CD4-positive, alpha-beta memory T cell (primary cell): ENCODE data around the gene ENTHD1. TPM values are rescaled to one million over a fixed set of nuclear protein-coding genes. Genes with fewer than 3 reads are reported as not detected.

ENCODE experiments used
- CTCF ChIA-PET: fragments of 350-600 bp; sonication (Branson Sonifier 250); formaldehyde crosslinking; loops from one replicate; lab custom pipeline; 2021; ENCODE audit warnings: inconsistent platforms; ENCODE audit not compliant: partially characterized antibody; lab: Charles Lee
- POLR2A ChIA-PET: fragments of 350-600 bp; sonication (Branson Sonifier 250); formaldehyde crosslinking; loops from one replicate; lab custom pipeline; 2021; ENCODE audit not compliant: partially characterized antibody; lab: Charles Lee
- DNase-seq, 5 donors: peaks; one replicate each; pipeline versions ENCODE4 v3.0.0 to v3.0.0-alpha.2; 2020 to 2022; ENCODE audit warnings: mixed read lengths in 1 of 5
- H3K27ac ChIP-seq: one replicate; pipeline ENCODE4 v1.7.0; 2013; ENCODE audit warnings: low read depth, low read length
- H3K27me3 ChIP-seq: 2 replicates; pipeline ENCODE4 v1.7.0; 2013; ENCODE audit warnings: mild to moderate bottlenecking, low read length, moderate library complexity; ENCODE audit not compliant: insufficient read depth
- H3K36me3 ChIP-seq: 2 replicates; pipeline ENCODE4 v1.7.0; 2013; ENCODE audit warnings: mild to moderate bottlenecking, low read length, moderate library complexity; ENCODE audit not compliant: insufficient read depth
- H3K4me1 ChIP-seq: 2 replicates; pipeline ENCODE4 v1.7.0; 2013; ENCODE audit warnings: mild to moderate bottlenecking, low read length, moderate library complexity; ENCODE audit not compliant: insufficient read depth
- H3K4me3 ChIP-seq, 2 donors: one replicate each; pipeline ENCODE4 v1.7.0; 2013; ENCODE audit warnings: low read length in 2 of 2, mild to moderate bottlenecking in 1 of 2
- H3K9me3 ChIP-seq, 2 donors: one replicate each; pipeline ENCODE4 v1.7.0; 2013; ENCODE audit warnings: low read length in 2 of 2, control low read depth in 1 of 2; ENCODE audit not compliant: control insufficient read depth in 1 of 2
- H3K27ac Mint-ChIP-seq, 7 donors: one replicate each; pipeline ENCODE4 v1.8.0; 2020 to 2021; ENCODE audit warnings: mixed read lengths in 7 of 7, mild to moderate bottlenecking in 6 of 7, inconsistent platforms in 3 of 7, moderate library complexity in 3 of 7
- H3K27me3 Mint-ChIP-seq, 2 donors: one replicate each; pipeline ENCODE4 v1.8.0; 2020 to 2021; ENCODE audit warnings: mixed read lengths in 2 of 2
- H3K36me3 Mint-ChIP-seq, 2 donors: one replicate each; pipeline ENCODE4 v1.8.0; 2020 to 2021; ENCODE audit warnings: mixed read lengths in 2 of 2, inconsistent platforms in 1 of 2, mild to moderate bottlenecking in 1 of 2
- H3K4me1 Mint-ChIP-seq, 4 donors: one replicate each; pipeline ENCODE4 v1.8.0; 2020 to 2021; ENCODE audit warnings: mixed read lengths in 4 of 4, mild to moderate bottlenecking in 1 of 4
- H3K4me3 Mint-ChIP-seq, 8 donors: one replicate each; pipeline ENCODE4 v1.8.0; 2020 to 2021; ENCODE audit warnings: mixed read lengths in 8 of 8, mild to moderate bottlenecking in 7 of 8, moderate library complexity in 6 of 8, inconsistent platforms in 3 of 8
- H3K9me3 Mint-ChIP-seq, 8 donors: one replicate each; pipeline ENCODE4 v1.8.0; 2020 to 2021; ENCODE audit warnings: mixed read lengths in 8 of 8, mild to moderate bottlenecking in 5 of 8, inconsistent platforms in 3 of 8, moderate library complexity in 1 of 8
- intact Hi-C: fragments of 100-400 bp; cut with micrococcal nuclease; formaldehyde crosslinking; loops from one replicate; pipeline ENCODE4 v1.15.1; 2023
- polyA plus RNA-seq, 2 donors: library from polyadenylated mRNA; unstranded; fragments of 300-500 nt; fragmentation: Illumina TruSeq; gene quantifications; one replicate each; pipeline ENCODE4 v1.2.3, GENCODE V29; 2021
- total RNA-seq, 2 experiments: library from RNA; stranded (reverse); gene quantifications; one replicate each; pipeline ENCODE4 v1.2.3, GENCODE V29; 2021

Gene ENTHD1
- total and polyA plus RNA-seq, 4 experiments from 2014 or later: 0.10 to 0.47 (median 0.20) TPM

DNA sequence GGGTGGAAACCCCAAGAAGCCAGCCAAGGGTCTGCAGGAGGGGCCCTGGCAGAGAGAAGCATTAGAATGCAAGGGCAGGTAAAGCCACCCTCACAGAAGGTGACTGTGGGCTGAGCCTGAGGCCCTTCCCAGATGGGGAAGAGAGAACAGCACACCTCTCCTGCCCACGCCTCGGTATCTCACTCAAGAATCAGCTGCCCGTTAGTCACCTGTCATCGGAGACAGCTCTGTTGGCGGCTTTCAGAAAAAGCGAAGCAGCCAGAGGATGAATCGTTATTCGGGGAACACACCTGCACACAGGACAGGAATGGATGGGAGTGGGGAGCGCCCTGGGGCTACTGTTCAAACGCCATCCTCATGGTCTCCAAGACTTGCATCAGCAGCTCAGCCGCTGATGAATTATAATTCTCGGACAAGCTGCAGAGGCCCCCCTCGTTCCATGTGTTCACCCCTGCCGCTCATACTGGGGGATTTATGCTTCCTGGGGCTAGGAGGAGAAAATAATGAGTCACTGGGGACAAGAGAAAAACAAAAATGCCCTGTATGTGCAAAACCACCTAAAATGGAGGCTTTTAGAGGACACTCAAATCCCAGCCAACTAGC, 45.0 kb upstream of the ENTHD1 start:
- Histone ChIP-seq H3K36me3 (no peaks in the 10 kb centered on the region), H3K4me1 (peaks cover 100% of the 10 kb centered on the region), H3K4me3 (no peak overlapping the region), H3K27me3 (no peaks in the 10 kb centered on the region), H3K9me3 (no peaks in the 10 kb centered on the region), H3K27ac (peak overlapping the region; percentile 53)
- CTCF ChIA-PET: interaction anchor here (0.6 to 1.7 kb wide), 4 partner anchors 11 to 86 kb away, joined by 3 to 5 read pairs (median 4); no protein-coding TSS in a partner anchor
- DNase-seq: peak in 1 of 5 donors; percentile 65
- intact Hi-C loops: loop anchor here (10.0 kb wide), 1 partner anchor 104 kb away; no protein-coding TSS in a partner anchor
- H3K4me1 Mint-ChIP-seq: peaks cover 79 to 96% (median 89%) of the 10 kb centered on the region in 4 donors
- POLR2A ChIA-PET: interaction anchor here (0.7 to 4.5 kb wide), 10 partner anchors 12 to 278 kb away, joined by 3 to 44 read pairs (median 4); no protein-coding TSS in a partner anchor
- no peaks in the 10 kb centered on the region for H3K9me3 Mint-ChIP-seq
- H3K27ac Mint-ChIP-seq: peak overlapping the region in 6 of 7 donors; percentile 92 to 97 (median 96)
- peak overlapping the region; percentile 66 to 88 (median 78) for H3K4me3 Mint-ChIP-seq
- no peaks in the 10 kb centered on the region for H3K27me3 Mint-ChIP-seq
- peaks cover 0 to 31% of the 10 kb centered on the region in 2 donors for H3K36me3 Mint-ChIP-seq

DNA sequence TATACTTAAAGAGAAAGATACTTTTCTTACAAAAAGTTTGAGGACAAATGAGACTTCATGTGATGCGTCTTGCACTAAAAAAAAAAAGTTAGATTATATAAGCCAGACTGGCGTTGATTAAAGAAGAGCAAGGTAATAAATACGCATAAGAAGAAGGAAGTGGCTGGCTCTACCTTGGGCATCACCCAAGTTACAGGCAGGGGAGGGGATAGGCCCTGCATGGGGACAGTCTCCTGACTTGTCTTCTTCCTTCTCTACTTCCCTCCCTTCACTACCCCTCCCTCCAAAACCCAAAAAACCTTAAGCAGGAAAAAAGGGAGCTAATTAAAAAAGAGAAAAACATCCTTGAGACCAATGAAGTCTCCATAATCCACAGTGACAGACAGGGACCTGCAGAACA, 44.3 kb upstream of the ENTHD1 start:
- Mint-ChIP-seq H3K4me3 (peak overlapping the region; percentile 50 to 88 (median 78)), H3K36me3 (peaks cover 0 to 36% of the 10 kb centered on the region in 2 donors), H3K4me1 (peaks cover 78 to 96% (median 89%) of the 10 kb centered on the region in 4 donors), H3K27me3 (no peaks in the 10 kb centered on the region), H3K9me3 (no peaks in the 10 kb centered on the region), H3K27ac (peak overlapping the region in 6 of 7 donors; percentile 92 to 97 (median 96))
- intact Hi-C loops: loop anchor here (10.0 kb wide), 1 partner anchor 103 kb away; no protein-coding TSS in a partner anchor
- CTCF ChIA-PET: interaction anchor here (0.6 to 1.7 kb wide), 4 partner anchors 8 to 87 kb away, joined by 3 to 4 read pairs (median 3); no protein-coding TSS in a partner anchor
- Histone ChIP-seq H3K9me3 (no peaks in the 10 kb centered on the region), H3K4me1 (peaks cover 100% of the 10 kb centered on the region), H3K36me3 (no peaks in the 10 kb centered on the region), H3K4me3 (no peak overlapping the region), H3K27ac (peak overlapping the region; percentile 53), H3K27me3 (no peaks in the 10 kb centered on the region)
- DNase-seq: peak; percentile 57 to 75 (median 64)
- POLR2A ChIA-PET: interaction anchor here (0.7 to 4.5 kb wide), 12 partner anchors 11 to 278 kb away, joined by 3 to 44 read pairs (median 4); no protein-coding TSS in a partner anchor

GRCh38 chr22:39936523-39937145, 43.1 kb upstream of the ENTHD1 start:
- POLR2A ChIA-PET: interaction anchor here (1.1 to 4.5 kb wide), 8 partner anchors 10 to 275 kb away, joined by 4 to 44 read pairs (median 9); no protein-coding TSS in a partner anchor
- H3K4me1 Mint-ChIP-seq: peaks cover 78 to 87% (median 85%) of the 10 kb centered on the region in 4 donors
- H3K27ac Mint-ChIP-seq: peak overlapping the region in 6 of 7 donors; percentile 92 to 97 (median 96)
- peaks cover 0 to 36% of the 10 kb centered on the region in 2 donors for H3K36me3 Mint-ChIP-seq
- no peaks in the 10 kb centered on the region for H3K9me3 Mint-ChIP-seq
- H3K4me1 ChIP-seq: peaks cover 100% of the 10 kb centered on the region
- intact Hi-C loops: loop anchor here (10.0 kb wide), 1 partner anchor 102 kb away; no protein-coding TSS in a partner anchor
- peak in 1 of 5 donors; percentile 52 for DNase-seq
- H3K27me3 Mint-ChIP-seq: no peaks in the 10 kb centered on the region
- no peaks in the 10 kb centered on the region for H3K36me3 ChIP-seq
- H3K27ac ChIP-seq: peak overlapping the region; percentile 53
- H3K4me3 Mint-ChIP-seq: peak overlapping the region; percentile 62 to 88 (median 78)
- CTCF ChIA-PET: interaction anchor here (0.8 to 1.5 kb wide), 3 partner anchors 9 to 88 kb away, joined by 3 to 9 read pairs (median 3); no protein-coding TSS in a partner anchor
- H3K4me3 ChIP-seq: no peak overlapping the region
- H3K27me3 ChIP-seq: no peaks in the 10 kb centered on the region
- no peaks in the 10 kb centered on the region for H3K9me3 ChIP-seq

GRCh38 chr22:39935612-39936011, 42.1 kb upstream of the ENTHD1 start:
- ChIA-PET POLR2A (interaction anchor here (1.1 to 7.3 kb wide), 7 partner anchors 7 to 108 kb away, joined by 3 to 97 read pairs (median 31); partner anchors contain the start of gene GRAP2), CTCF (interaction anchor here (0.9 to 4.4 kb wide), 8 partner anchors 8 to 311 kb away, joined by 3 to 68 read pairs (median 4); no protein-coding TSS in a partner anchor)
- Mint-ChIP-seq H3K27ac (peak overlapping the region in 6 of 7 donors; percentile 92 to 97 (median 96)), H3K36me3 (peaks cover 0 to 36% of the 10 kb centered on the region in 2 donors), H3K9me3 (no peaks in the 10 kb centered on the region), H3K27me3 (no peaks in the 10 kb centered on the region), H3K4me1 (peaks cover 70 to 78% (median 76%) of the 10 kb centered on the region in 4 donors), H3K4me3 (peak overlapping the region; percentile 62 to 88 (median 78))
- Histone ChIP-seq H3K27me3 (no peaks in the 10 kb centered on the region), H3K9me3 (no peaks in the 10 kb centered on the region), H3K36me3 (no peaks in the 10 kb centered on the region), H3K4me1 (peaks cover 100% of the 10 kb centered on the region), H3K27ac (peak overlapping the region; percentile 53), H3K4me3 (no peak overlapping the region)
- DNase-seq: no peak
- intact Hi-C loops: loop anchor here (10.0 kb wide), 1 partner anchor 101 kb away; no protein-coding TSS in a partner anchor

DNA sequence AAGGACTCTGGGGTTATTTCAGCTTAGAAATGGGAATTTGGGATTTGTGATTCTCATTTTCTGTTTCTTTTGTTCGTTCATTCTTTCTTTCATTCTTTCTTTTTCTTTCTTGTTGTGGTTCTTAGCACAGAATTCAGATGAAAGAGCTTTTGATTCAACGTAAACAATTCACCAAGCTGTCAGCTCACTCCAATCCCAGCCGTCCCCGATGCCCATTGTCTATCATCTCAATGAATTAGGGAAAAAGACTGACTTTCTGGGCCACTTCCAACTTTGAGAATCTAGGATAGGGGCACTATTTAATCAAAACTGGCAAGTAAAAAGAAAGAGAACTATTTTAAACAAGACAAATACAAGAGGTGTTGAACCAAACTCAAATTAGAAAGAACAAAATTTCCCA, 41.6 kb upstream of the ENTHD1 start:
- no peaks in the 10 kb centered on the region for H3K27me3 ChIP-seq
- ChIA-PET CTCF (interaction anchor here (0.9 to 4.4 kb wide), 9 partner anchors 8 to 310 kb away, joined by 3 to 68 read pairs (median 3); no protein-coding TSS in a partner anchor), POLR2A (interaction anchor here (1.1 to 7.3 kb wide), 7 partner anchors 8 to 109 kb away, joined by 3 to 97 read pairs (median 31); partner anchors contain the start of gene GRAP2)
- H3K4me3 ChIP-seq: no peak overlapping the region
- Mint-ChIP-seq H3K36me3 (peaks cover 0 to 34% of the 10 kb centered on the region in 2 donors), H3K4me1 (peaks cover 66 to 73% (median 71%) of the 10 kb centered on the region in 4 donors), H3K27me3 (no peaks in the 10 kb centered on the region), H3K4me3 (peak overlapping the region; percentile 62 to 88 (median 74)), H3K9me3 (no peaks in the 10 kb centered on the region), H3K27ac (peak overlapping the region in 6 of 7 donors; percentile 92 to 97 (median 96))
- no peaks in the 10 kb centered on the region for H3K36me3 ChIP-seq
- no peaks in the 10 kb centered on the region for H3K9me3 ChIP-seq
- H3K27ac ChIP-seq: peak overlapping the region; percentile 53
- intact Hi-C loops: loop anchor here (10.0 kb wide), 1 partner anchor 100 kb away; no protein-coding TSS in a partner anchor
- H3K4me1 ChIP-seq: peaks cover 100% of the 10 kb centered on the region
- DNase-seq: no peak

DNA sequence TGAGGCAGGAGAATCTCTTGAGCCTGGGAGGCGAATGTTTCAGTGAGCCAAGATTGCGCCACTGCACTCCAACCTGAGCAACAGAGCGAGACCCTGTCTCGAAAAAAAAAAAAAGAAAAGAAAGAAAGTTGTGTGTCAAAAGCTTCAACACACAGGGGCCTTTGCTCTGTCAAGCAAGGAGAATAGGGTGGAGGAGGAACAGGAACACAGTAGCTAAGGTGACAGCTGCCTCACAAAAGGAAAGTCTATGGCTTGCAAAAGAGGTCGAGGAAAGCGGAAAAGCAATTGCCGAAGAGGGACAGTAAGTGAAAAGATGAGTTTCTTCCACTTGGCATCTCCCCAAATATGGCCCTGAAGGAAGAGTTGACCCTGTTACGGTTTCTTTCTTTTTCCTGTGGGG, 40.2 kb upstream of the ENTHD1 start:
- ChIA-PET POLR2A (interaction anchor here (1.1 to 7.3 kb wide), 11 partner anchors 9 to 272 kb away, joined by 3 to 97 read pairs (median 9); partner anchors contain the start of gene GRAP2), CTCF (interaction anchor here (0.7 to 4.4 kb wide), 16 partner anchors 9 to 405 kb away, joined by 3 to 68 read pairs (median 9); no protein-coding TSS in a partner anchor)
- intact Hi-C loops: loop anchor here (2.0 to 10.0 kb wide), 2 partner anchors 33 to 99 kb away; partner anchors contain the start of gene GRAP2
- H3K4me1 Mint-ChIP-seq: peaks cover 59 to 62% (median 62%) of the 10 kb centered on the region in 4 donors
- H3K4me3 Mint-ChIP-seq: peak overlapping the region; percentile 61 to 88 (median 79)
- Histone ChIP-seq H3K4me1 (peaks cover 100% of the 10 kb centered on the region), H3K36me3 (no peaks in the 10 kb centered on the region), H3K9me3 (no peaks in the 10 kb centered on the region), H3K27me3 (no peaks in the 10 kb centered on the region), H3K27ac (peak overlapping the region; percentile 53), H3K4me3 (peak overlapping the region in 1 of 2 donors; percentile 11)
- H3K36me3 Mint-ChIP-seq: peaks cover 0 to 34% of the 10 kb centered on the region in 2 donors
- peak overlapping the region in 6 of 7 donors; percentile 92 to 97 (median 96) for H3K27ac Mint-ChIP-seq
- no peaks in the 10 kb centered on the region for H3K27me3 Mint-ChIP-seq
- no peaks in the 10 kb centered on the region for H3K9me3 Mint-ChIP-seq
- DNase-seq: peak in 1 of 5 donors; percentile 53
